Hypothalamus (tissue), 51 donors: ENCODE results near the gene ETV3L.
"Not testable (repeated sequence)": the region's sequence is repeated elsewhere in the genome, so short reads cannot be mapped to it uniquely, and the experiment has no call there.

Experiments
- DNase-seq, 51 donors: peaks; one replicate each; lab custom pipeline; 2025; lab: John Stamatoyannopoulos, UW

The ETV3L gene

GRCh38 chr1:157105988-157106812, 6.6 kb upstream of the ETV3L start:
- DNase-seq, result peak in 5 of 51 donors; percentile 10 to 38 (median 22)

- no peak for DNase-seq
These were observed 5.8 kb upstream of the ETV3L start for GRCh38 chr1:157105298-157105987.

DNA sequence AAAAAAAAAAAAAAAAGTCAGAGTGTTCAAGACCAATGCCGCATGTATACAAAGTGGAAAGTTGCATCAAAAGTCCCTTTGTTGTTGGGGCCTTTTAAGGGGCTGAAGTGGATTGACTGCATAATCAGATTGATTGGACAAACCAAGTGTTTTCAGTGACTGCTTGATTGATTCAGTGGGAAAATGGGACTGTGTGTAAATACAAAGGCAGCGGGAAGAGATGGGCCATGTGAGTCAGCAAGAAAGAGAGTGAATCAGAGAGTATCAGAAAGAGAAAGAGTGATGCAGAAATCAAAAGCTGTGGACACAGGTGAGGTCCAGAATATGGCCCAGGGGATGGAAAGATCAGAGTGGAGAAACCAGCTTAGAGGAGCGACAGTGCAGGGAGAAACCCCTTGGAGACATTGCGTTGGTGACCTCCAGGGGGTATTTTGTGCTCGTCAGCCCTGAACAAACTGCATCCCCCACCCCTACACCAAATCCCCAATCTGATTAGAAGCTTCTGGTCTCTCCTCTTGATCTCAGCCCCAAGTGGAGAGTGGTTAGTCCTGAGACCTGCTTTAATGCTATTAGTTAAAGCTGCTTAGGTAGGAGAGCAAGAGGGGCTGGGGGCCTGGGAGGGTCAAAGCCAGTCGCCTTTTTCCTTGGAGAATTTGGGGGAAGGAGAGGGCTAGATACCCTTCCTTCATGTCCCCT, 5.1 kb upstream of the ETV3L start:
- DNase-seq, result no peak

DNA sequence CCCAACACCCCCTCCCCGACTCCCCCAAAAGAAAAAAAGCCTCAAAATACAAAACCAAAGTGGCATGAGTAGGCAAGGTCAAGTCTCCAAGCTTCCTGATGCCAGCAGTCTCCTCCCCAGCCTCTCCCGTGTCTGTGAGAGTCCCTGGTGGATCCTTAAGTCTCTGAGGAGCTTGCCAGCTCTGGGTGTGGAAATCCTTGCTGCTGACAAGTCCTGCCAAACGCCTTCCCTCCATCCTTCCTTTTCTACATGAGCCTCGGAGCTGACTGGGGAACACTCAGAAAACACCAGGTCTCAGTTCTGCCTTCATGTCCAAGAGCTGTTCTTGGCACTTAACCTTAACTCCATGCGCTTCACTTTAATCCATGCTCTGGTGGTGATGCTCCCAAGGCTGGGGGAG, 3.7 kb upstream of the ETV3L start:
- DNase-seq, result no peak

DNA sequence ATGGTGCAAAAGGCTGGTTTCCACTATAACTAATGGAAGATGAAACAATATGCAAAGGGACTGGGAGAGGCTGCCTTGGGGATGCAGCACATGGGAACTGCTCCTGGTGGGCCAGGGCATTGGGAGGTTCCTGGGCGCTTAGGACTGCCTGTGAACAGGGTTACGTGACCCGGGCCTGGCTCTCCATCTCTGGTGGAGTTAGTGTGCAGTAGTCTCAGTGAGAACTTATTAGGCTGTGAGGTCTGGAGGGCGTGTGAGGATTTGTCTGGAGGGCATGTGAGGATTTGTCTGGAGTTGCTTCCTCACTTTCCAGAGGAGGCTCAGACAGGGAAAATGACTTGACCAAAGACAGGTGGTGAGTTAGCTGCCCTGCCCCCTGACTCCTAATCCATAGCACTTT, 1.5 kb upstream of the ETV3L start:
- no peak for DNase-seq

- DNase-seq, result not testable (repeated sequence)
These were observed 498 bp downstream of the ETV3L start for GRCh38 chr1:157098987-157099632.

GRCh38 chr1:157098519-157098918, 1.1 kb downstream of the ETV3L start:
- no peak for DNase-seq

DNA sequence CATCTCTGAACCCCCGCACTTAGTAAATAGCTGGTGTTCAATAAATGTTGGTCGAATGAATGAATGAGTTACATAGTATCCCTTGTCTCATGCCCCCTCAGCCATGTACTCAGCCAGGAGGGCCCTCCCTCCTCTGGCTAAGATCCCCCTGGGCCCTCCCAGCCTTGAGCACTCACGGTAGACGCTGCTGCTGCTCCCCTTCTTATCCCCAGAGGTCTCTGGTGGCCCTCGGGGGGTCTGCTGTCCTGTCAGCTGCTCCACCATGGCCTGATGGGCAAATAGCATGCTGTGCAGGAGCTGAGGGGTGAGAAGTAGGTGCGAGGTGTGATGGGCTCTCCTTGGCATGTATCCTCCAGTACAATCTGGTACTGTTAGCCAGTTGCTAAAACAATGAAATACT, 1.9 kb downstream of the ETV3L start:
- no peak for DNase-seq

DNA sequence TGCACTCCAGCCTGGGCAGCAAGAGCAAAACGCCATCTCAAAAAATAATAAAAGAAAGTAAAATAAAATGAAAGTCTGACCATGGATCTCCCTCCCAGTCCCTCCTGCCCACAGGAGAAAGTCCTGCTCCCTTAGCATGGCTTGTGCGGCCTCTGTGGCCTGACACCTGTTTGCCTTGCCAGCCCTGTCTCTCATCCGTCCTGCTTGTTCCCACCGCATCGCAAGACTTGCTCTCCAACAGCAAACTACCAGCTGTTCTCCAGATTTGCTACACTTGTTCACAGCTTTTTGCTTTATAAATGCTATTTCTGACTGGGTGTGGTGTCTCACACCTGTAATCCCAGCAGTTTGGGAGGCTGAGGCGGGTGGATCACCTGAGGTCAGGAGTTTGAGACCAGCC, 2.7 kb downstream of the ETV3L start:
- no peak for DNase-seq

DNA sequence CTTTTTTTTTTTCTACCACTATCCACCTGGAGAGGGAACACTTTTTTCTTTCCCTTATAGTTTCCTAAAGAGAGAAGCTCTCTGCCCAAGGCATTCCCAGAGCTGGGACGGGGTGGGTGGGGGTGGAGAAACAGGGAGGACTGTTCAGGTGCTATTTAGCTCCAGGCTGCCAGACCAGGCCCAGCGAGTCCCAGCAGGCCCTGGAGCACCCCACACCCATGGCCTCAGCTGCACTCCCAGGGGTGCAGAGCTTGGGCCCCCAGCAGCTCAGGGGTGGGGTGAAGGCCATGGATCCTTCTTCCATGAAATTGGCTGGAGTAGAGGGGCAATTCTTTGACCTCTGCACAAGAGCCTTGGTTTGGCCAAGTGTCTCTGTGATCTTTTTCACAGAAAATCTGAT, 4.1 kb downstream of the ETV3L start:
- no peak for DNase-seq

- DNase-seq, result no peak
These were observed 4.5 kb downstream of the ETV3L start for GRCh38 chr1:157095091-157095490.

DNA sequence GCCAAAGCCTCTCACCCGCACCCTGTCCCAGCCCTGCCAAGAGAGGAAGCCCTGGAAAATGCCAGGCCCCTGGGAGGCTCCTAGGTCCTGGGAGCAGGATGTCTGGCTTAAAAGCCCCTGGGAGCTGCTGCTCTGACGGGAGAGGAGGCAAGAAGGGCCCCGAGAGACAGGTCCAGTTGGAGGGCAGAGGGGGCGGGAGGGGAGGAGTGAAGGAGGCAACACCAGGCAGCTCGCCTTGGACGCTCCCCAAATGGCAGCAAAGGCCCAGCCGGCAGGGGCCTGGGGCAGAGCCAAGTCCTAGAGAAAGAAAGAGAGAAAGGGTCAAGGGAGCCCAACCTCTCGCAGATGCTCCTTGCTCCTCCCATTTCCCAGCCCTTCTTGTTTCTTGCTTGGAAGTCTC, 6.8 kb downstream of the ETV3L start:
- DNase-seq, result peak in 22 of 51 donors; percentile 4 to 51 (median 26)

DNA sequence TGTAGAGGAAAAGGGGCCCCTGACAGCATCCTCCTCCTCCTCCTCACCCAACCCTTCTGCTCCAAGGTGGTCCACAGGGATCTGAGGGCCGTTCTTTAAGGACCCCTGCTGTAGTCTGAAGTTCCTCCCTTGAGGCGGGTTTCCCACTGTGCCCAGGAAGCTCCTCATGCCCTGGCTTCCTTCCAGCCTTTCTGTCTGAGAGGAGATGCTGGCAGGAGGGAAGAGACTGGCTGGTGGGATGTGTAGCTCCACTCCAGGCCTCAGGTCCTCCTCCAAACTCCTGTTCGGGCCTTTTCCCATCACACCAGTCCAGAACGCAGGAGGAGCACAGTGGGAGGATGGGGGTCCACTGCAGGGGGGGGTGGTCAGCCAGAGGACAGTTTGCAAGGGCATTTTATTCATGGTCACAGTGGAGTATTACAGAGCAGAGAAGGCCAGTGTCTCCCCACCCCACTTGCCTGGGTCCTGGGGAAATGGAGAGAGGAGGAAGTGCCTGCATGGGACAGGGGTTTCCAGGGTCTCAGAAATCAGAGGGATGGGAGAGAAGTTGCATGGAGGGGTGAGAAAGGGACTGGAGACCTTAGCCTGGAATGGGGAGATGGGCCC, 7.8 kb downstream of the ETV3L start:
- DNase-seq, result no peak

DNA sequence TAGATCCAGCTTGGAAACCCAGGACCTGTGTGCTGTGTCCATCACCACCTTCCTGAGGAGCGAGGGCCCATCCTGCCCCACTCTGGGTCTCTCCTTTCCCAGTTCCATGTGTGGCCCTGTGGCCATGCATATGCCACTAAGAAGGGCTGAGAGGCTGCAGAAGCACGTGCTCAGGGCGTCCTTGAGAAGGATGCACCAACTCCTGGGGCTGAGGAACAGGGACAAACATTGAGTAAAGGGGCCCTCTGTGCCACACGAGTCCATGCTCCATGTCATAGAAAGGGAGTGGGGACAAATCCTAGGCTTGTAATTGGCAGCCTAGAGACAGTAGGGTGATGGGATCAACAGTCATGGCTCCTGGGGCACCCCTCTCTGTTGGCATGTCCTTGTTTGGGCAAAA, 8.4 kb downstream of the ETV3L start:
- DNase-seq, result no peak

DNA sequence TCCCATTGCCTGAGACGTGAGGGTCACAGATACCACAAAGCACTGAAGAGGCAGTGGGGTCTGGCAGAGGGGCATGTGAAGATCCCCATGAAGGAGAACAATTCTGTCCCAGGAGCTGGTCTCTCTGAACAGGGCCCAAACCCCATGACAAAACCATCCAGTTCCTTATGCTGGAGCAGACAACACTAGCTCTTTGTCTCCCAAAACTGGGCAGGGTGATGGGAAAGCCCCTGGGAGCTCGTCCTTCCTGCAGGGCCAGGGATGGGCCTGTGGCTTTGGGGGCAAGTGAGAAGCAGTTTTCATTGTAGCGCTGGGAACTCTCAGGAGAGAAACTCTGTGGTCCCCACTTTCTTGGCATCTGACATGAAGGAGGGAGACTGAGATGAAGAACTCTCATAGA, 8.8 kb downstream of the ETV3L start:
- no peak for DNase-seq

DNA sequence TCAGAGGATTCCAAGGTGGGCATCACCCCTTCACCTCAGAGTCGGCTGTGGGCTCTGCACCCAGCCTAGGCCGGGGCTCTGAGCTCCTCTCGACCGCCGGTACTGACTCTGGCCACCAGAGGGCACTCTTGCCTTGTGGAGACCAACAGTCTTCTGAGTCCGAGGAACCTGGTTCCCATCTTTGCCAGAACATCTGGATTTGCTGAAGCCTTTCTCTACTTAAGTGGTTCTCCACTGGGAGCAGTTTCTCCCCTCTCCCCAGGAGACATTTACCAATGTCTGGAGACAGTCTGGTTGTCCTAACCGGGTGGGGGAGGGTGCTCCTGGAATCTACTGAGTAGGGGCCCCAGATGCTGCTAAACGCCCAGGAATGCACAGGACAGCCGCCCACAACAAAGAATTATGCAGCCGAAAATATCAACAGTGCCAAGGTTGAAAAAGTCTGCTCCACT, 9.4 kb downstream of the ETV3L start:
- DNase-seq, result peak in 46 of 51 donors; percentile 26 to 90 (median 63)

DNA sequence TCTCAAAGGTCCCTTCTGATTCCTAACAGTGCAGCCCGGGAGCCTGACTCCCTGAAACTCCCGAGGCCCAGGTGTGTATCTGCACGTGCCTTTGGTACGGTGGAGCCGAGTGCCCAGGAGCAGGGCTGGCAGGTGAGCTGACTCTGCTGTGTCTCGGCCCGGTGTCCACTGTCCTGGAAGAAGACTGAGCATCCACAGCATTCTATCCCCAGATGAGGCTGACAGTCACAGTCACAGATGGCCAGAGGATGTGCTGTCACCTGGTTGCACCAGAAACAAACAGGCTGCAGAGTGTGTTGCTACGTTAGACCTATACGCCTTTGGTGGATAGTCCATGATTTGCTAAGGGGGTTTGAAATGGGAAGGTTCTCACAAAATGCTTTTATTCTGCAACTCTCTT, 9.8 kb downstream of the ETV3L start:
- no peak for DNase-seq

GRCh38 chr1:157088607-157089006, 11.0 kb downstream of the ETV3L start:
- DNase-seq, result no peak

- no peak for DNase-seq
These were observed 12.6 kb downstream of the ETV3L start for GRCh38 chr1:157087030-157087429.

- DNase-seq, result no peak
These were observed 13.3 kb downstream of the ETV3L start for GRCh38 chr1:157086299-157086698.

- no peak for DNase-seq
These were observed 14.2 kb downstream of the ETV3L start for GRCh38 chr1:157085421-157085820.
